IMR-90 (cell line): ENCODE measurements around the gene SLC39A11. TPM values are rescaled to one million over a fixed set of nuclear protein-coding genes. Genes with fewer than 3 reads are reported as not detected.

Experiments used
- ATAC-seq: fragments of 200-7000 bp; cut with Tn5 transposase; 2 replicates; pipeline ENCODE4 v1.9.1; 2020; ENCODE audit warnings: low read depth, mild to moderate bottlenecking, moderate library complexity
- BruUV-seq: library from RNA; stranded (reverse); fragments of 400-500 nt; replicated peaks from 2 replicates; lab custom pipeline; 2021; lab: Mats Ljungman, UMichigan
- CTCF ChIA-PET: fragments of 300-600 bp; formaldehyde crosslinking; extraction: SDS; loops from one replicate; lab custom pipeline; 2021; ENCODE audit warnings: antibody characterized with exemption; lab: Yijun Ruan, JAX
- POLR2A ChIA-PET: fragments of 300-600 bp; sonication (Branson Sonifier 250); formaldehyde crosslinking; loops from one replicate; lab custom pipeline; 2022; ENCODE audit warnings: antibody characterized with exemption; ENCODE audit not compliant: unreplicated experiment; lab: Charles Lee
- DNase-seq: peaks from one replicate; pipeline ENCODE4 v3.0.0; 2013
- H2AFZ ChIP-seq: replicated peaks from 2 replicates; pipeline ENCODE3; 2013; ENCODE audit warnings: low read length, mild to moderate bottlenecking; ENCODE audit not compliant: poor library complexity
- H2AK5ac ChIP-seq: 2 replicates; pipeline ENCODE4 v1.6.1; 2013; ENCODE audit warnings: low read depth, low read length, inconsistent platforms
- H2AK9ac ChIP-seq: replicated peaks from 2 replicates; pipeline ENCODE3; 2013; ENCODE audit warnings: mild to moderate bottlenecking, low read depth, low read length, moderate library complexity; ENCODE audit not compliant: poor library complexity
- H2BK120ac ChIP-seq: 2 replicates; pipeline ENCODE4 v1.6.1; 2013; ENCODE audit warnings: low read depth, low read length, inconsistent platforms
- H2BK15ac ChIP-seq: 3 replicates; pipeline ENCODE4 v1.6.1; 2013; ENCODE audit warnings: low read depth, low read length, inconsistent platforms
- H2BK20ac ChIP-seq: 2 replicates; pipeline ENCODE4 v1.6.1; 2013; ENCODE audit warnings: low read depth, mild to moderate bottlenecking, inconsistent platforms, low read length, moderate library complexity
- H2BK5ac ChIP-seq: 2 replicates; pipeline ENCODE4 v1.6.1; 2013; ENCODE audit warnings: mild to moderate bottlenecking, low read depth, low read length, inconsistent platforms; ENCODE audit not compliant: poor library complexity, severe bottlenecking
- H3K14ac ChIP-seq: replicated peaks from 2 replicates; pipeline ENCODE4 v1.6.1; 2013; ENCODE audit warnings: low read depth, low read length, inconsistent platforms
- H3K18ac ChIP-seq: 2 replicates; pipeline ENCODE4 v1.6.1; 2013; ENCODE audit warnings: low read depth, low read length, control low read depth
- H3K23ac ChIP-seq: 2 replicates; pipeline ENCODE4 v1.6.1; 2013; ENCODE audit warnings: low read depth, low read length, inconsistent platforms
- H3K27ac ChIP-seq: 2 replicates; pipeline ENCODE4 v1.5.1; 2013; ENCODE audit warnings: mild to moderate bottlenecking, control low read depth, low read length; ENCODE audit not compliant: insufficient read depth
- H3K27me3 ChIP-seq: 2 replicates; pipeline ENCODE4 v1.6.1; 2013; ENCODE audit warnings: low read length; ENCODE audit not compliant: control insufficient read depth, insufficient read depth
- H3K36me3 ChIP-seq: 2 replicates; pipeline ENCODE4 v1.6.1; 2013; ENCODE audit warnings: low read length, mixed read lengths; ENCODE audit not compliant: control insufficient read depth, insufficient read depth
- H3K4ac ChIP-seq: 2 replicates; pipeline ENCODE4 v1.6.1; 2013; ENCODE audit warnings: low read depth, low read length, inconsistent platforms
- H3K4me1 ChIP-seq: 2 replicates; pipeline ENCODE4 v1.6.1; 2013; ENCODE audit warnings: low read length, mixed read lengths; ENCODE audit not compliant: control insufficient read depth, insufficient read depth
- H3K4me2 ChIP-seq: 2 replicates; pipeline ENCODE4 v1.6.1; 2013; ENCODE audit warnings: low read depth, mild to moderate bottlenecking, control low read depth, low read length, moderate library complexity
- H3K4me3 ChIP-seq: 2 replicates; pipeline ENCODE4 v1.5.1; 2013; ENCODE audit warnings: low read depth, mild to moderate bottlenecking, control low read depth, low read length, moderate library complexity; ENCODE audit not compliant: insufficient read depth
- H3K56ac ChIP-seq: 2 replicates; pipeline ENCODE4 v1.6.1; 2013; ENCODE audit warnings: low read length, inconsistent platforms; ENCODE audit not compliant: insufficient read depth; ENCODE audit errors: extremely low read depth
- H3K79me1 ChIP-seq, 2 experiments: 2 replicates each; pipeline ENCODE4 v1.6.1; 2013; ENCODE audit warnings: low read length in 2 of 2, inconsistent platforms in 1 of 2, low read depth in 1 of 2
- H3K9ac ChIP-seq: 2 replicates; pipeline ENCODE4 v1.6.1; 2013; ENCODE audit warnings: low read depth, low read length, control low read depth
- H3K9me1 ChIP-seq: 2 replicates; pipeline ENCODE4 v1.6.1; 2013; ENCODE audit warnings: low read length, inconsistent platforms; ENCODE audit not compliant: insufficient read depth
- H3K9me3 ChIP-seq: 2 replicates; pipeline ENCODE4 v1.6.1; 2013; ENCODE audit warnings: low read length; ENCODE audit not compliant: control insufficient read depth, insufficient read depth
- H4K20me1 ChIP-seq: 2 replicates; pipeline ENCODE4 v1.6.1; 2013; ENCODE audit warnings: low read length, inconsistent platforms; ENCODE audit not compliant: insufficient read depth
- H4K5ac ChIP-seq: 2 replicates; pipeline ENCODE4 v1.6.1; 2013; ENCODE audit warnings: mild to moderate bottlenecking, low read depth, low read length, control low read depth
- H4K8ac ChIP-seq, 2 experiments: 2 replicates each; pipeline ENCODE4 v1.6.1; 2013; ENCODE audit warnings: low read depth in 2 of 2, low read length in 2 of 2, control low read depth in 1 of 2, inconsistent platforms in 1 of 2
- H4K91ac ChIP-seq: 2 replicates; pipeline ENCODE4 v1.6.1; 2013; ENCODE audit warnings: low read depth, low read length, inconsistent platforms; ENCODE audit not compliant: insufficient read depth
- BHLHE40 ChIP-seq: fragments of 150-350 bp; IDR thresholded peaks from 2 replicates; pipeline ENCODE4 v1.6.1; 2016; ENCODE audit warnings: mild to moderate bottlenecking, low read depth, low read length
- ELK1 ChIP-seq: fragments of 150-350 bp; IDR thresholded peaks from 2 replicates; pipeline ENCODE4 v1.6.1; 2016; ENCODE audit warnings: low read depth, mild to moderate bottlenecking, low read length, moderate library complexity, borderline replicate concordance
- MAZ ChIP-seq: IDR thresholded peaks from 2 replicates; pipeline ENCODE4 v1.6.1; 2012; ENCODE audit warnings: low read depth, mild to moderate bottlenecking, low read length, improper control_type of control experiment, moderate library complexity, borderline replicate concordance
- MXI1 ChIP-seq: IDR thresholded peaks from 2 replicates; pipeline ENCODE4 v1.6.1; 2012; ENCODE audit warnings: low read depth, mild to moderate bottlenecking, low read length, moderate library complexity, borderline replicate concordance
- NFE2L2 ChIP-seq: fragments of 150-350 bp; IDR thresholded peaks from 2 replicates; pipeline ENCODE4 v1.6.1; 2016; ENCODE audit warnings: low read depth, mild to moderate bottlenecking, low read length
- POLR2A ChIP-seq: IDR thresholded peaks from 2 replicates; pipeline ENCODE4 v1.6.1; 2012; ENCODE audit warnings: mild to moderate bottlenecking, low read depth, low read length
- RCOR1 ChIP-seq: IDR thresholded peaks from 2 replicates; pipeline ENCODE4 v1.6.1; 2012; ENCODE audit warnings: mild to moderate bottlenecking, low read length, improper control_type of control experiment; ENCODE audit not compliant: insufficient replicate concordance
- WGBS, 2 experiments: methylation state at CpG; one replicate each; pipeline versions ENCODE4 v1.1.5 to v1.1.7; 2013; ENCODE audit warnings: missing lambda C conversion rate in 2 of 2; ENCODE audit not compliant: insufficient read length in 1 of 2; ENCODE audit errors: extremely low coverage in 2 of 2; 5-methylcytosine and 5-hydroxymethylcytosine counted together
- dilution Hi-C: fragments of 300-500 bp; cut with HindIII; formaldehyde crosslinking; loops from one replicate; pipeline ENCODE4 v1.14.3; 2018; ENCODE audit warnings: low sequenced_read_pairs; ENCODE audit not compliant: unreplicated experiment
- in situ Hi-C: fragments of 300-500 bp; cut with MboI; formaldehyde crosslinking; loops from 3 replicates; pipeline ENCODE4 v1.14.3; 2019; ENCODE audit warnings: low sequenced_read_pairs, inconsistent platforms, mixed read lengths
- intact Hi-C: fragments of 100-400 bp; cut with micrococcal nuclease; formaldehyde crosslinking; loops from 2 replicates; pipeline ENCODE4 v1.10.0; 2022
- polyA plus RNA-seq, 3 experiments: library from polyadenylated mRNA; depleted of rRNA; stranded (reverse); fragments of >200 nt; gene quantifications; 2 replicates each; pipeline ENCODE4 v1.2.3, GENCODE V29; 2012; ENCODE audit warnings: low replicate concordance in 1 of 3
- total RNA-seq: library from RNA; depleted of rRNA; stranded (reverse); fragments of >200 nt; gene quantifications from 2 replicates; pipeline ENCODE4 v1.2.3, GENCODE V29; 2012

SLC39A11 gene
- total and polyA plus RNA-seq, 2 of the 4 experiments (the other 2 are of a cell fraction), result 8.8 to 14.3 TPM

DNA sequence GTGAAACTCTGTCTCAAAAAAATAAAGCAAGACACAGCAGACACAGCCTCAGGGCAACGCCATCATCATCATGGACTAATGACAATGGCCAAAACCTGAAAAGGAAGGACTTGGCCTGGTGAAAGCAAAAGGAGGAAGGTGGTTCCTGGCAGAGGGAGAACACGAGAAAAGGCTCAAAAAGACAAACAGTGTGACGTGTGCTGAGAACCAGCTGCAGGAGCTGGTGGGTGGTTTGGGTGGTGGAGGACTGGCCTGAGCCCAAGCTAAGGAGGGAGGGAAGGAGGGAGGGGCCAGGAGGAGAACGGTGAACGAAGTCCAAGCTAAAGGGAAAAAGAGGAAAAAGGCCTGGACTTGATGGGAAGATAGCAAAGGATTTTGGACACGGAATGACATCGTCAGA, 85.1 kb downstream of the SLC39A11 start:
- CTCF ChIA-PET, result interaction anchor here (1.3 kb wide), 1 partner anchor 12 kb away, joined by 3 read pairs; no protein-coding TSS in a partner anchor
- peak overlapping the region; percentile 23; the same call in 1 of the 2 replicates for H2AK5ac ChIP-seq
- H2BK20ac ChIP-seq, result no peak overlapping the region
- H4K8ac ChIP-seq, result no peak overlapping the region
- peak overlapping the region; percentile 13 for H2AFZ ChIP-seq
- no peak overlapping the region for H2BK120ac ChIP-seq
- H3K9me1 ChIP-seq, result peaks cover 4% of the 10 kb centered on the region; the same call in 1 of the 2 replicates
- H3K27ac ChIP-seq, result no peak overlapping the region
- no peaks in the 10 kb centered on the region for H3K36me3 ChIP-seq
- peak overlapping the region; percentile 42; the same call in 1 of the 2 replicates for H3K23ac ChIP-seq
- H3K4me1 ChIP-seq, result peaks cover 3% of the 10 kb centered on the region; the same call in 1 of the 2 replicates
- no peak overlapping the region for H4K5ac ChIP-seq
- no peak overlapping the region for H2AK9ac ChIP-seq
- no peaks in the 10 kb centered on the region for H3K27me3 ChIP-seq
- no peak overlapping the region for H3K56ac ChIP-seq
- peak overlapping the region; percentile 54 for H3K4ac ChIP-seq
- H2BK5ac ChIP-seq, result no peak overlapping the region
- 21% methylated on average over 3 of the region's 7 CpGs; no CpG with 5 or more reads in 1 of the 2 experiments for WGBS, 2 experiments
- H4K20me1 ChIP-seq, result no peaks in the 10 kb centered on the region
- H4K91ac ChIP-seq, result peak overlapping the region; percentile 32; the same call in 1 of the 2 replicates
- no peak overlapping the region; the same call in 1 of the 2 replicates for H3K4me2 ChIP-seq
- DNase-seq, result peak; percentile 80
- peak overlapping the region; percentile 25; the same call in 1 of the 2 replicates for H3K14ac ChIP-seq
- no peak overlapping the region for H3K9ac ChIP-seq
- H2BK15ac ChIP-seq, result no peak overlapping the region
- peak; percentile 67; the same call in 1 of the 2 replicates for ATAC-seq
- dilution Hi-C loops (no loop called here), intact Hi-C loops (no loop called here), in situ Hi-C loops (no loop called here)
- no peak overlapping the region for H3K4me3 ChIP-seq
- no peak for TF ChIP-seq RCOR1
- no peak for TF ChIP-seq ELK1
- no peak for TF ChIP-seq MXI1
- no peak for TF ChIP-seq BHLHE40
- TF ChIP-seq POLR2A, result no peak
- TF ChIP-seq NFE2L2, result no peak
- TF ChIP-seq MAZ, result peak; percentile 32; the same call in 1 of the 2 replicates
- BruUV-seq, result no TSS peak
- POLR2A ChIA-PET, result no interaction called here
- H3K18ac ChIP-seq, result no peak overlapping the region
- H3K79me1 ChIP-seq, result peaks cover 4 to 7% of the 10 kb centered on the region in 2 experiments; a peak in 2 of 4 replicates
- H3K9me3 ChIP-seq, result no peaks in the 10 kb centered on the region
